HepG2 (cell line): Measurements from ENCODE around the gene CKAP2L. TPM values are rescaled to one million over a fixed set of nuclear protein-coding genes. Genes with fewer than 3 reads are reported as not detected.
A peak's percentile ranks its signal among the peaks of the same experiment; 100 is the strongest.

Experiments used
- AGO2 ChIP-seq: fragments of 200-400 bp; formaldehyde crosslinking; optimal IDR thresholded peaks from 2 replicates; pipeline ENCODE3; 2017; ENCODE audit warnings: mild to moderate bottlenecking, low read depth, low read length, moderate library complexity
- CAMTA2 ChIP-seq: sonication (generic); formaldehyde crosslinking; IDR thresholded peaks from 2 replicates; pipeline ENCODE4 v1.4.0; 2020; ENCODE audit warnings: mild to moderate bottlenecking, missing genetic modification reagents, borderline replicate concordance
- HDAC1 ChIP-seq: sonication (generic); formaldehyde crosslinking; IDR thresholded peaks from 2 replicates; pipeline ENCODE4 v1.5.1; 2020; ENCODE audit warnings: mild to moderate bottlenecking, missing genetic modification reagents
- HIVEP1 ChIP-seq: sonication (generic); formaldehyde crosslinking; IDR thresholded peaks from 2 replicates; pipeline ENCODE4 v1.4.0; 2020; ENCODE audit warnings: mild to moderate bottlenecking, missing genetic modification reagents
- HOXA7 ChIP-seq: sonication (generic); formaldehyde crosslinking; IDR thresholded peaks from 2 replicates; pipeline ENCODE4 v1.8.1; 2022; ENCODE audit warnings: mild to moderate bottlenecking, missing genetic modification reagents, moderate library complexity
- MEF2D ChIP-seq: sonication (generic); formaldehyde crosslinking; IDR thresholded peaks from 2 replicates; pipeline ENCODE4 v1.5.1; 2020; ENCODE audit warnings: mild to moderate bottlenecking, missing genetic modification reagents
- MYPOP ChIP-seq: sonication (generic); formaldehyde crosslinking; IDR thresholded peaks from 2 replicates; pipeline ENCODE4 v1.8.1; 2023; ENCODE audit warnings: mild to moderate bottlenecking, moderate library complexity, missing genetic modification reagents
- POLR2AphosphoS2 ChIP-seq: IDR thresholded peaks from 2 replicates; pipeline ENCODE4 v1.6.1; 2011; ENCODE audit warnings: low read depth, low read length, improper control_type of control experiment
- PRDM10 ChIP-seq: sonication (generic); formaldehyde crosslinking; IDR thresholded peaks from 2 replicates; pipeline ENCODE4 v1.4.0; 2020; ENCODE audit warnings: low read depth, missing genetic modification reagents
- PRMT3 ChIP-seq: sonication (generic); formaldehyde crosslinking; IDR thresholded peaks from 2 replicates; pipeline ENCODE4 v1.8.1; 2022; ENCODE audit warnings: low read depth, mild to moderate bottlenecking, moderate library complexity, missing genetic modification reagents, borderline replicate concordance
- RFXANK ChIP-seq: IDR thresholded peaks from 2 replicates; pipeline ENCODE4 v1.6.1; 2016
- RXRB ChIP-seq: IDR thresholded peaks from 2 replicates; pipeline ENCODE4 v1.6.1; 2016; ENCODE audit warnings: borderline replicate concordance, missing genetic modification reagents, missing compliant biosample characterization
- SOX6 ChIP-seq, 2 experiments: fragments of 450-650 bp in 1 of 2; sonication (generic) in 1 of 2; formaldehyde crosslinking in 1 of 2; IDR thresholded peaks; 2 replicates each; pipeline versions ENCODE4 v1.4.0 to v1.6.1; 2017 to 2020; ENCODE audit warnings: antibody characterized with exemption in 1 of 2, mild to moderate bottlenecking in 1 of 2, missing genetic modification reagents in 1 of 2
- SP140L ChIP-seq: sonication (generic); formaldehyde crosslinking; IDR thresholded peaks from 2 replicates; pipeline ENCODE4 v1.4.0; 2020; ENCODE audit warnings: missing genetic modification reagents, borderline replicate concordance
- SP4 ChIP-seq: sonication (generic); formaldehyde crosslinking; IDR thresholded peaks from 2 replicates; pipeline ENCODE4 v1.8.1; 2023; ENCODE audit warnings: mild to moderate bottlenecking, missing genetic modification reagents
- THAP11 ChIP-seq: IDR thresholded peaks from 2 replicates; pipeline ENCODE4 v1.6.1; 2016; ENCODE audit warnings: missing biosample characterization, missing genetic modification reagents
- TOPORS ChIP-seq: sonication (generic); formaldehyde crosslinking; IDR thresholded peaks from 2 replicates; pipeline ENCODE4 v1.8.0; 2023; ENCODE audit warnings: mild to moderate bottlenecking, missing genetic modification reagents
- U2AF1 ChIP-seq: fragments of 200-400 bp; formaldehyde crosslinking; optimal IDR thresholded peaks from 2 replicates; pipeline ENCODE3; 2017; ENCODE audit warnings: mild to moderate bottlenecking, low read depth, low read length
- ZBTB3 ChIP-seq: sonication (generic); formaldehyde crosslinking; IDR thresholded peaks from 2 replicates; pipeline ENCODE4 v1.4.0; 2020; ENCODE audit warnings: low read depth, mild to moderate bottlenecking, moderate library complexity, missing genetic modification reagents, borderline replicate concordance
- ZNF292 ChIP-seq: sonication (generic); formaldehyde crosslinking; IDR thresholded peaks from 2 replicates; pipeline ENCODE4 v1.8.1; 2022; ENCODE audit warnings: mild to moderate bottlenecking, low read depth, missing genetic modification reagents, borderline replicate concordance
- ZNF329 ChIP-seq: sonication (generic); formaldehyde crosslinking; IDR thresholded peaks from 2 replicates; pipeline ENCODE4 v1.9.0; 2021; ENCODE audit warnings: low read depth, mild to moderate bottlenecking, missing genetic modification reagents
- ZNF674 ChIP-seq: sonication (generic); formaldehyde crosslinking; IDR thresholded peaks from 2 replicates; pipeline ENCODE4 v1.5.0; 2020; ENCODE audit warnings: low read depth, mild to moderate bottlenecking, missing genetic modification reagents
- ZNF724P ChIP-seq: sonication (generic); formaldehyde crosslinking; IDR thresholded peaks from 2 replicates; pipeline ENCODE4 v1.8.0; 2022; ENCODE audit warnings: missing genetic modification reagents, borderline replicate concordance
- ZNF746 ChIP-seq: sonication (generic); formaldehyde crosslinking; IDR thresholded peaks from 2 replicates; pipeline ENCODE4 v1.8.0; 2022; ENCODE audit warnings: mild to moderate bottlenecking, missing genetic modification reagents
- polyA plus RNA-seq, 8 experiments: library from polyadenylated mRNA; depleted of rRNA in 3 of 8; stranded (reverse) in 7 of 8; unstranded in 1 of 8; fragments of >200 nt; fragmentation: Illumina TruSeq in 4 of 8; extraction: Trizol in 4 of 8; gene quantifications; 2 replicates each; pipeline versions ENCODE4 v1.2.1 to v1.2.3, GENCODE V29; 2011 to 2016; ENCODE audit warnings: low read depth in 4 of 8, missing spikeins in 1 of 8, mixed read lengths in 1 of 8; ENCODE audit not compliant: insufficient read depth in 1 of 8
- total RNA-seq, 5 experiments: library from RNA; depleted of rRNA; stranded (reverse); fragments of >200 nt; fragmentation: Illumina TruSeq; extraction: Trizol; gene quantifications; 2 replicates each; pipeline ENCODE4 v1.2.3, GENCODE V29; 2016; ENCODE audit warnings: low read depth in 1 of 5

The CKAP2L gene
- total and polyA plus RNA-seq, 2 of the 13 experiments (the other 11 are each of a cell fraction or from before 2014, with no cell fraction given): 7.1 to 9.5 TPM

- TF ChIP-seq SOX6 (IDR thresholded peaks at IDR 0.05) (no peak), SOX6 (CRISPR knock-in tag; IDR thresholded peaks at IDR 0.05) (peak; percentile 38; the same call in 1 of the 2 replicates), PRDM10 (CRISPR knock-in tag) (0 out of 2 replicates have a peak, but pooled peaks have one; percentile 18), ZNF674 (CRISPR knock-in tag) (0 out of 2 replicates have a peak, but pooled peaks have one; percentile 92), POLR2AphosphoS2 (no peak), SP4 (CRISPR knock-in tag) (peak; percentile 59; the same call in 1 of the 2 replicates), ZNF724P (CRISPR knock-in tag) (0 out of 2 replicates have a peak, but pooled peaks have one; percentile 44), RXRB (CRISPR knock-in tag) (peak; percentile 85), AGO2 (no peak), U2AF1 (no peak), MYPOP (CRISPR knock-in tag) (no peak), MEF2D (CRISPR knock-in tag) (peak; percentile 63; the same call in 1 of the 2 replicates), SP140L (CRISPR knock-in tag) (peak; percentile 57; the same call in 1 of the 2 replicates), ZBTB3 (0 out of 2 replicates have a peak, but pooled peaks have one; percentile 50), ZNF329 (CRISPR knock-in tag) (peak; percentile 71; the same call in 1 of the 2 replicates), RFXANK (CRISPR knock-in tag) (no peak), ZNF746 (0 out of 2 replicates have a peak, but pooled peaks have one; percentile 53), PRMT3 (CRISPR knock-in tag) (no peak), HDAC1 (CRISPR knock-in tag) (peak; percentile 45), THAP11 (CRISPR knock-in tag) (peak; percentile 77), HOXA7 (CRISPR knock-in tag) (no peak), HIVEP1 (CRISPR knock-in tag) (0 out of 2 replicates have a peak, but pooled peaks have one; percentile 49), TOPORS (CRISPR knock-in tag) (peak; percentile 75; the same call in 1 of the 2 replicates), CAMTA2 (CRISPR knock-in tag) (no peak), ZNF292 (CRISPR knock-in tag) (peak; percentile 79)
Measured at GRCh38 chr2:112726487-112727190, 37.8 kb downstream of the CKAP2L start (continued).
